HCT116 (cell line): ENCODE data around the gene CCDC195.

ENCODE experiments used
- CEBPB ChIP-seq: IDR thresholded peaks from 2 replicates; pipeline ENCODE4 v1.6.1; 2012; ENCODE audit warnings: low read depth
- ELF1 ChIP-seq: IDR thresholded peaks from 2 replicates; pipeline ENCODE4 v1.6.1; 2012; ENCODE audit warnings: low read depth, borderline replicate concordance
- EZH2 ChIP-seq: fragments of 200-600 bp; sonication (generic); IDR thresholded peaks from 2 replicates; pipeline ENCODE4 v1.6.1; 2017; ENCODE audit warnings: antibody characterized with exemption, mixed run types
- EZH2phosphoT487 ChIP-seq: fragments of 200-600 bp; IDR thresholded peaks from 2 replicates; pipeline ENCODE4 v1.6.1; 2018; ENCODE audit warnings: antibody characterized with exemption, borderline replicate concordance
- POLR2A ChIP-seq: IDR thresholded peaks from 2 replicates; pipeline ENCODE4 v1.7.0; 2011; ENCODE audit warnings: borderline replicate concordance; ENCODE audit not compliant: insufficient read depth, insufficient read length; ENCODE audit errors: extremely low read depth
- POLR2AphosphoS5 ChIP-seq: IDR thresholded peaks from 2 replicates; pipeline ENCODE4 v1.6.1; 2011; ENCODE audit warnings: mild to moderate bottlenecking, low read depth, low read length, moderate library complexity
- REST ChIP-seq: IDR thresholded peaks from 2 replicates; pipeline ENCODE4 v1.6.1; 2012; ENCODE audit warnings: low read depth
- SIN3A ChIP-seq: IDR thresholded peaks from 2 replicates; pipeline ENCODE4 v1.6.1; 2012; ENCODE audit warnings: low read depth
- YY1 ChIP-seq: IDR thresholded peaks from 2 replicates; pipeline ENCODE4 v1.6.1; 2011; ENCODE audit warnings: low read length, low read depth, moderate library complexity, mild to moderate bottlenecking; ENCODE audit not compliant: insufficient replicate concordance; ENCODE audit errors: extremely low read depth
- ZFX ChIP-seq: fragments of 450-650 bp; IDR thresholded peaks from 2 replicates; pipeline ENCODE4 v1.6.1; 2017
- TF ChIP-seq, protein P1 (sequence below), 3 experiments: fragments of 200-600 bp in 1 of 3; sonication (generic) in 1 of 3; IDR thresholded peaks in 2 of 3; conservative IDR thresholded peaks in 1 of 3; 2 replicates each; pipeline ENCODE4 v1.5.1; 2012 to 2017; ENCODE audit warnings: low read depth in 2 of 3, low read length in 2 of 3, antibody characterized with exemption in 1 of 3, borderline replicate concordance in 1 of 3, control low read depth in 1 of 3, mild to moderate bottlenecking in 1 of 3, mixed read lengths in 1 of 3, mixed run types in 1 of 3, moderate library complexity in 1 of 3; ENCODE audit not compliant: insufficient read depth in 1 of 3
- TF ChIP-seq, protein P2 (sequence below): IDR thresholded peaks from 2 replicates; pipeline ENCODE4 v1.6.1; 2012

DNA sequence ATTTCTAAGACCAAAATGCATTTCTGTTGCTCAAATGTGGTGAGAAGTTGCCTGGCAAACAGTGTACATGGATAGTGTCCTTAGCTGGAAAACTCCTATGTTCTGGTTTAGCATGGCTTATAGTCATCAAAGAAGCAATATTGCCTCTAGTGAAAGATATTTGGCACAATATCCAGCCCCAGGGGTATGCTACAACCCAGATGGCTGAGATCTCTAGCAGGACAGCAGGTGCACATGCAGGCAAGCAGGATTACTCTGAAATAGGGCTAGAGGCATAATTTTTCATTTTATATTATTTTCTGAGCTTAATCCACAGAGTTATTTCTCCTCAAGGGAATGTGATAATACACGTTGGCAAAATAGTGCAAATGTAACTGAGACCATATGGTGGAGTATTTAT lies 34.0 kb downstream of the CCDC195 start:
- no peak for TF ChIP-seq EZH2
- no peak for TF ChIP-seq REST
- TF ChIP-seq, protein P1, sequence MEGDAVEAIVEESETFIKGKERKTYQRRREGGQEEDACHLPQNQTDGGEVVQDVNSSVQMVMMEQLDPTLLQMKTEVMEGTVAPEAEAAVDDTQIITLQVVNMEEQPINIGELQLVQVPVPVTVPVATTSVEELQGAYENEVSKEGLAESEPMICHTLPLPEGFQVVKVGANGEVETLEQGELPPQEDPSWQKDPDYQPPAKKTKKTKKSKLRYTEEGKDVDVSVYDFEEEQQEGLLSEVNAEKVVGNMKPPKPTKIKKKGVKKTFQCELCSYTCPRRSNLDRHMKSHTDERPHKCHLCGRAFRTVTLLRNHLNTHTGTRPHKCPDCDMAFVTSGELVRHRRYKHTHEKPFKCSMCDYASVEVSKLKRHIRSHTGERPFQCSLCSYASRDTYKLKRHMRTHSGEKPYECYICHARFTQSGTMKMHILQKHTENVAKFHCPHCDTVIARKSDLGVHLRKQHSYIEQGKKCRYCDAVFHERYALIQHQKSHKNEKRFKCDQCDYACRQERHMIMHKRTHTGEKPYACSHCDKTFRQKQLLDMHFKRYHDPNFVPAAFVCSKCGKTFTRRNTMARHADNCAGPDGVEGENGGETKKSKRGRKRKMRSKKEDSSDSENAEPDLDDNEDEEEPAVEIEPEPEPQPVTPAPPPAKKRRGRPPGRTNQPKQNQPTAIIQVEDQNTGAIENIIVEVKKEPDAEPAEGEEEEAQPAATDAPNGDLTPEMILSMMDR (IDR thresholded peaks at IDR 0.05 in 2 of 3, conservative IDR thresholded peaks at IDR 0.05 in 1 of 3; ENCODE audit: borderline replicate concordance in 1 of 3, insufficient read depth in 1 of 3, low read depth in 2 of 3, low read length in 2 of 3): no peak
- TF ChIP-seq ZFX: no peak
- TF ChIP-seq, protein P2, sequence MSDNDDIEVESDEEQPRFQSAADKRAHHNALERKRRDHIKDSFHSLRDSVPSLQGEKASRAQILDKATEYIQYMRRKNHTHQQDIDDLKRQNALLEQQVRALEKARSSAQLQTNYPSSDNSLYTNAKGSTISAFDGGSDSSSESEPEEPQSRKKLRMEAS: no peak
- no peak for TF ChIP-seq SIN3A
- no peak for TF ChIP-seq ELF1
- TF ChIP-seq YY1: no peak
- no peak for TF ChIP-seq POLR2AphosphoS5
- no peak for TF ChIP-seq POLR2A
- TF ChIP-seq CEBPB: no peak
- no peak for TF ChIP-seq EZH2phosphoT487
